Kidney (tissue), 2 donors: Measurements from ENCODE around the gene OR5B21. TPM values are rescaled to one million over a fixed set of nuclear protein-coding genes. Genes with fewer than 3 reads are reported as not detected.

Source experiments
- polyA plus RNA-seq: library from polyadenylated mRNA; stranded (reverse); fragments of 350-450 nt; fragmentation: Illumina TruSeq; extraction: RNeasy Lipid Tissue Mini Kit (QIAGEN cat#74804); gene quantifications from one replicate; pipeline ENCODE4 v1.2.3, GENCODE V29; 2014; ENCODE audit warnings: low read depth, low replicate concordance; ENCODE audit not compliant: insufficient read depth
- total RNA-seq: library from RNA; stranded (reverse); fragmentation: NEBNext Ultra II Directional; extraction: Animal tissue kit (Norgen Biotek cat#: 25700); gene quantifications from one replicate; pipeline ENCODE4 v1.2.1, GENCODE V29; 2021
- donor health status: DM: yes; HTN: yes; CAD: no.

The OR5B21 gene
- total and polyA plus RNA-seq, 2 donors from 2014 or later, result not detected

Other genes with a start within 250 kb of the OR5B21 start
- not detected for gene OR10W1, start 239.8 kb downstream of the OR5B21 start, total RNA-seq
- not detected for gene OR10W1, start 239.8 kb downstream of the OR5B21 start, polyA plus RNA-seq
- not detected for gene OR5B17, start 149.0 kb downstream of the OR5B21 start, total RNA-seq
- gene OR5B17, start 149.0 kb downstream of the OR5B21 start, polyA plus RNA-seq, result not detected
- not detected for gene OR5B3, start 101.2 kb downstream of the OR5B21 start, total RNA-seq
- gene OR5B3, start 101.2 kb downstream of the OR5B21 start, polyA plus RNA-seq, result not detected
- not detected for gene OR5B2, start 80.0 kb downstream of the OR5B21 start, total RNA-seq
- not detected for gene OR5B2, start 80.0 kb downstream of the OR5B21 start, polyA plus RNA-seq
- not detected for gene OR5B12, start 65.9 kb downstream of the OR5B21 start, total RNA-seq
- gene OR5B12, start 65.9 kb downstream of the OR5B21 start, polyA plus RNA-seq, result not detected
- 16.8 TPM for gene LPXN, start 67.8 kb upstream of the OR5B21 start, total RNA-seq
- 8.0 TPM for gene LPXN, start 67.8 kb upstream of the OR5B21 start, polyA plus RNA-seq
- gene ZFP91, start 71.0 kb upstream of the OR5B21 start, total RNA-seq, result 43.7 TPM
- gene ZFP91, start 71.0 kb upstream of the OR5B21 start, polyA plus RNA-seq, result 14.9 TPM
- 1.2 TPM for gene CNTF, start 114.6 kb upstream of the OR5B21 start, total RNA-seq
- 0.41 TPM for gene CNTF, start 114.6 kb upstream of the OR5B21 start, polyA plus RNA-seq
- 57.8 TPM for gene GLYAT, start 223.8 kb upstream of the OR5B21 start, total RNA-seq
- gene GLYAT, start 223.8 kb upstream of the OR5B21 start, polyA plus RNA-seq, result 480 TPM